Measurements from ENCODE around the gene CCDC146.

CCDC146 gene

GRCh38 chr7:77244222-77244934 is 122.0 kb downstream of the CCDC146 start:
- DNase-seq (ENCODE audit: low read depth) = no peak

DNA sequence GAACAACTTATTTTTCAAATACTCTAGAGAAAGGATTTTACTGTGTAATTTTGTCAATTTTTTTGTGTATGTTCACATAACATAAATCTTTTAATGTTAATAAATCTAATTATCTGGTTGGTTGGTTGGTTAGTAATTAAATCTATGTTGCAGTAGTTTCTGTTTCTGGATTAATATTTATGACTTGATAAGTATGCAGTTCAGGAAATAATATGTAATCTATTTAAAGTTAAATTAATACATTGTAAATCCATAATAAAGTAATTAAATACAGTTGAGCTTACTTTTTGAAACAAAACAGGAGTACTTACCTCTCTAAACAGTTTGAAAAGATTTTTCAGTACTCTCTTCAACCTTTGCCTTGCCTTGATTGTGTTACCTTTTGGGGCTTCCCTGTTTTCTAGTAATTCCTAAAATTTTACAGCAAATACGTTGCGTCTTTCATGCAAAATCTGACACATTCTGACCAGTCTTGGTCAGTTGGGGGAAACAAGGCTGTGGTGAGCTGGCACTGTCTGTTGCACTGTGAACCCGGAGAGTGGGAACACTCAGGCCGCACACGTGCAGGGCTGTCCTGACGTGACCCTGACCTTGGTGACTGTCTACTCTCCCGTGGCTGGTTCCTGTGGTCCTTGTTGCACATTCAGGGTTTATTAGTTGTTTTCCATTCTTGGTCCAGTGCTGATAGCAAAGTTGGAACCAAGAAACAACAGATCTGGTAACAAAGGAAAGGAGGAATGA is 122.8 kb downstream of the CCDC146 start:
- DNase-seq (ENCODE audit: low read depth) = no peak

DNA sequence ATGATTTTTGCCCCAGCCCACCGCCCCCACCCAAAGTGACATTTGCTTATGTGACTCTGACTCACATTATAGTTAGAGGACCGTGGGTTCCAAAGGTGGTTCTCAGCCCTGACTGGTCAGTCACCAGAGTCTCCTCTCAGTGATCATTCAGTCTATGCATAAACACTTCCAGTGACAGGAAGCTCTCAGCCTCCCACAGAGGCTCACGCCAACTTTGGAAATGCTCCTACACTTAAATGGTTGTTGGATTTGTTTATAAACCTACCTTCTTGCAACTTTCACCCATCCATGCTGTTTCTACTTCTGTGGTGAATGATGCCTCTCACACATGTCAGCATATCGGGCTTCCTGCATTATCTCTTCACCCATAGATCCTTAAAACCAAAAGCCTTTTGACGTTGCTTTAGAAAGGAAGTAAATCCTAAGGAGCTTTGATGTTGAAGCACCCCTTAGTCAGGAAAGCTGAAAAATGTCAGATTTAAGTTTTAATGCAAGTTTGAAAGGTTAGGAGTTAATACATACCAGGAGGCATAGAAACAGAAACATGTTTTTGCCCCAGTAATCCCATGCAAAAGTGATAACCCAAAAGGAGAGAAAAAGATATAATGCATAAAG is 123.7 kb downstream of the CCDC146 start:
- no peak for DNase-seq (ENCODE audit: low read depth)

- no peak for DNase-seq (ENCODE audit: low read depth)
Measured at GRCh38 chr7:77247206-77247850, 124.9 kb downstream of the CCDC146 start.

GRCh38 chr7:77248154-77248553 is 125.7 kb downstream of the CCDC146 start:
- no peak for DNase-seq (ENCODE audit: low read depth)

DNA sequence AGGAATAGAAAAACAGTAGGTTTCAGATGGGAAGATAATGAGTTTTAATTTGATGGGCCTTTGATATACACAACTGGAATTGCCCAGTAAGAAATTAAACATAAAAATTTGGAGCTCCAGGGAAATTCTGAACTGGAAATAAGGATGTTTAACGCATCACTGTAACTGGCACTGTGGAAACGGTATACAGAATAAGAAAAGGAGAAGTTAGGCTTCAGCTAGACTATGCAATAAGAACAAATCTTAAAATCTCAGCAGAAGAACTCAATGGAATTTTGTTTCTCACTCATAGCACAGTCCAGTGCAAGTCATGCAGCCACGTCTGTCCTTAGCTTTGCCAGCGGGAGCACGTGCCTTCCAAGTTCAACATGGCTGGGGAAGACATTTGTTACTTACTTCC is 130.1 kb downstream of the CCDC146 start:
- no peak for DNase-seq (ENCODE audit: low read depth)

GRCh38 chr7:77253151-77253550 is 130.7 kb downstream of the CCDC146 start:
- DNase-seq (ENCODE audit: low read depth) = no peak

GRCh38 chr7:77254429-77254828 is 132.0 kb downstream of the CCDC146 start:
- DNase-seq (ENCODE audit: low read depth) = no peak

DNA sequence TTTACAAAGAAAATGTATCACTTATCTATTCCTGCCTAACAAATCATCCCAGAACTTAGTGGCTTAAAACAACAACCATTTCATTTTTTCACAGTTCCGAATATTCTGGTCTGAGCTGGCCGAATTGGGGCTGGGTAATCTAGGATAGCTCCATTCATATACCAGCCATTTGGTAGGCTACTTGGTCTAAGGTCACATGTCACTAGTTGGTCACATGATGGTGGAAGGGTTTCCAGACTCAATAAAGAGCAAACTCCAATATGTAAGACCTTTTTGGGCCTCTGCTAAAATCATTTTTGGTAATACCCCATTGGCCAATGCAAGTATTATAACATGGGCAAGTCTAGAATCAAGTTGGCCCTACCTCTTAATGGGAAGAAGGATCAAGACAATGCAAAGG is 132.5 kb downstream of the CCDC146 start:
- no peak for DNase-seq (ENCODE audit: low read depth)

DNA sequence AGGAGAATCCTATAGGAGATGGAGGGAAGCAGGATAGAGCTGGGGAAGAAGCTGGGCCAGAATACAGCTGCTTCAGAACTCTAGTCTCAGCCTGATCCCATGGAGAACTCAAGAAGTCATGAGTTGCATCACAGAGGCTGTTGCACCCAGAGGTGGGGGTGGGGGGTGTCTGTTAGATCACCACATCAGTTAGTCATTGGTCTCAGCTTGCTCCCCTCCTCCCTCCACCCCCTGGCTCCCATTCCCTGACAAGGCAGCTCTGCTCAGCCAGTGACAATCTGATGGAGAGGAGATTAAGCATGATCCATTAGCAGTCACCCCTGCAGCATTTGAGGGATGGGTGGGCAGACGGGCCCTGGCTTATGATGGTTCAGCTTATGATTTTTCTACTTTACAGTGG is 135.6 kb downstream of the CCDC146 start:
- no peak for DNase-seq (ENCODE audit: low read depth)

GRCh38 chr7:77258593-77258992 is 136.2 kb downstream of the CCDC146 start:
- no peak for DNase-seq (ENCODE audit: low read depth)

DNA sequence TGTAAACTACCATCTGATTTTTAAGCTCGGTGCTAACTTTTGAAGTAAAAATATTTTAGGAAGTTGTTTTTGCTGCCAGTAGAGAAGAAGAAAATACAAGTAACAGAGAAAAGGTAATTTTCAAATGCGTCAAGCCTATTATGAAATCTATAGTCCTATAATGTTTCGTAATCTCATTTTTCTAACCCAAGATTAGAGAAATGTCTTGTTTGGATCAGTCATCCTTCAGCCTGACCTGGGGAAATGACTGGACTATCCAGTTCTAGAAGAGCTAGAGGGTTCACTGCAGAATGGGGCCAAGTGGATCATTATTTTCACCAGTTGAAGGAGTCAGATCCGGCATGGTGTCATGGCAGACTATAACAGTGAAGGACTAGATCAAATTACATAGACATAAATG is 139.9 kb downstream of the CCDC146 start:
- DNase-seq (ENCODE audit: low read depth) = no peak

DNA sequence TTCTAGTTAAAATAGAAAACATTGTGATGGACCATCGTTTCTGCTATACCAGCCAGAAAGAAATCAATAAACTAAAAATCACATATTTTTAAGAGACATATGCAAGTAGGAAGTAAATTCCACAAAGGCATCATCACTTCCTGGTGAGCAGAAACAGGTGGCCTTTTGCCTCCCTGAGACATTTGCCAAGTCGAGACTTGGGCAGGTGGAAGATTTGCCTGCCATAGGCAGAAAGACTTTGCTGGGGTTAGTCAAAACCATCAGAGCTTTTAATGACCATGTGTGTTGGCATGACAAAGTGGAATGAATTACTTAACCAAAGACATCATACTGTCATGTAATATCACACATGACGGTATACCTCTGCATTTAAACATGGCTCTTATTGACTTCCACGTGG is 143.3 kb downstream of the CCDC146 start:
- DNase-seq (ENCODE audit: low read depth) = no peak

DNA sequence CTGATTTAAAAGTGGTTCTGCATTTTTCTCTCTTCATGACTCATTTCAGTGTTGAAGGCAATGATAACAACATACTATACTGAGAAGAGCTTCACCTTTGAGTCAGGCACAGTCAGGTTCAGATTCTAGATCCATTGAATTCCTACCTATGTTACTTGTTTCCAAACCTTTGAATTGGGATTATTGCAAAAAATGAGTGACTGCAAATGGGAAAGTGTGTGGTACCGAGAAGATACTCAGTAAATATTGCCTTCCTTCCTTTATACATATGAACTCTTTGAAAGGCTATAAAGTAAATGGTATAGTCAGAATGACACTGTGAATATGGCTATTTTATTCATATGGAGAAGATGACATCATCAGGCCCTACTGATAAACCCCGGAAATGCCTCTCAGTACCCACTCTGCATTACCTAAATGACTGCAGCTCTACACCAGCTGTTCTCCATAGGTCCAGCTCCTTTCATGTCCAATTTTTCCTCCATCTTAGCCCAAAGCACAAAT is 143.9 kb downstream of the CCDC146 start:
- DNase-seq (ENCODE audit: low read depth) = no peak

DNA sequence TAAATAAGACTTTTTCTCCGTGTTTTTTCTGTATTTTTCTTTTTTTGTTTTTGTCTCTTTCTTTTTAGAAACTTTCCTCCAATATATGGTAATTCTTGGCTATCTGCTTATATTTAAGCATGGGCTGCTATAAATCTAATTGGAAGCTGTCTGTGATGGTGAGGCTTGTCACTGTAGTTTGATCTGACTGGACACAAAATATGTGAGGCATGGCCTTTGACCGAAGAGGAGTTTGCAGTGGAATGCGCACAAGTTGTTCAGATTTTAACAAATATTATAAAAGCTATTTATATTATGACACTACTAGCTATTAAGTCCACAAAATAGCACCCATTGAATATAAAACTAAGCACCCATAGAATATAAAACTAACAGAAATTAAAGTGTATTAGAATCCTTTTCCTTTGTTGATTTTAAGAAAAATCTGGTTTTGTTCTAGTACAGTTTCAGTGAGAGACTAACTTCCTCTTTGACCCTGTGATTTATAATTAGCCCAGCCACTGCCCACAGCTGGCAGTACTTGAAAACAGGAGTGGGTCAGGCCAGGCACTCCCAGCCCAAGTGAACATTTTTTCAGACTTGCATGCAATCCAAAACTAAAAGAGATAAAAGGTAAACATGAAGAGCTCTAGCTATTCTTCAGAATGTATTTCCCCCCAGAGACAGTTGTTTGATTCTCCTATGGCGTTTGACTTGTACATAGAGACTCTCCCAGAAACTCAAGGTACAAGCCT is 147.1 kb downstream of the CCDC146 start:
- DNase-seq (ENCODE audit: low read depth) = no peak

- no peak for DNase-seq (ENCODE audit: low read depth)
Measured at GRCh38 chr7:77270094-77270480, 147.7 kb downstream of the CCDC146 start.

DNA sequence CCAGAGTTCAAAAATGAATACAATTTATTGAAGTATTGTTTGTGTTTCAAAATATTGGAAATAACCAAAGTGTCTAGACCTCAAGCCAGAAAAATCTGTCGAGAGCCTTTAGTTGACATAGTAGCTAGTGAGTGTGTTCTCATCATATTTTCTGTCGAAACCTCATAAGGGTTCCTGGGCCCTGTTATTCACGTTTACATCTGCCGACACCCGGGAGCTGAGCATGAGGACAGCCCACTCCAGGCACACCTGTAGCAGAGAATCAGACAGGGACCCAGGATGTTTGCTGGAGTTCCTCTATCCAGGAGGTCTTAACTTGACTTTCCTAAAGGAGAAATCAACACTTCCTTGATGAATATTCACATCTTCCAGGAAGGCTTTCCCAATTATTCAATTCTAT is 149.4 kb downstream of the CCDC146 start:
- DNase-seq (ENCODE audit: low read depth) = no peak

DNA sequence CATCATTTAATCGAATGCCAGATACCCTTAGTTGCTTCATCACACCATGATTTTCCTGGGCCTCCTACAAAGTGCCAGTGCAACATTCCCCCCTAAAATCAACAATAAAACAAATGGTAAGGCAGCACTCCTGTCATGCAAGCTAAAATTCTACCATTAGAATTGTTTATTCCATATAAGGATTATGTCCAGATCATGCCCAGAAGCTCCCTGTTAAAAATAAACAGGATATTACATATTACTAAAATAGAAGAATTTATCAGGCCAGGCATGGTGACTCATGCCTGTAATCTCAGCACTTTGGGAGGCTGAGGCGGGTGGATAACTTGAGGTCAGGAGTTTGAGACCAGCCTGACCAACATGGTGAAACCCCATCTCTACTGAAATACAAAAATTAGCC is 153.2 kb downstream of the CCDC146 start:
- DNase-seq (ENCODE audit: low read depth) = peak; percentile 22

GRCh38 chr7:77276120-77276519 is 153.7 kb downstream of the CCDC146 start:
- no peak for DNase-seq (ENCODE audit: low read depth)

DNA sequence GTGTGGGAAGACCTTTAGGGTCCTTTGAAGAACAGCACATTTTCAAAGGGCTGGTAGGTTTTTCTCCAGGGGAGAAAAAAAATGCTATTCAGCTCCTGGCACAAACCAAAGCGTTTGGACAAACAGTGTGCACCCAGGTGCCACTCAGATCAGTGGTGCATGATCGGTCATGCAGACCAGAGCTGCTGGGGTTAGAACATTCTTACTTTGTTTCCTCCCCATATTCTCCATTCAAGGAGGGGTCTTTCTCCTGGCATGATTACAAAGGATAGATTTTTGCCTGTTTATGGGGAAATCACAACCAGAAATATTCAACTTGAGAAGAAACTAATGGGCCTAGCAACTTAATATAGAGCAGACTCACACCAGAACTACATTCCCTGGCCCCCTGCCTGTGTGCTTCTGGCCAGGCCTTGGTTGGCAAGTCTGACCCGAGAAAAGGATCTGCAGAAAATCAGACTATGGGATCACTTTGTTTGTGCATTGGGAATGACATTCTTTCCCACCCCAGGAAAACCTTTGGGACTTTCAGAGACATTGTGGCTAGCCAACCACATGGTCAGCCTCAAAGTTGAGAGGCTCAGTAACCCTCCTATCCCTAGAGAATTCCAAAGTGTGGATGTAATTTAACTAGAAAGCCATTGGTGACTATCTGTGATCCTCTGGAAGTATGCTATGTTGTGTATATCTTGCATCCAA is 159.5 kb downstream of the CCDC146 start:
- no peak for DNase-seq (ENCODE audit: low read depth)

DNA sequence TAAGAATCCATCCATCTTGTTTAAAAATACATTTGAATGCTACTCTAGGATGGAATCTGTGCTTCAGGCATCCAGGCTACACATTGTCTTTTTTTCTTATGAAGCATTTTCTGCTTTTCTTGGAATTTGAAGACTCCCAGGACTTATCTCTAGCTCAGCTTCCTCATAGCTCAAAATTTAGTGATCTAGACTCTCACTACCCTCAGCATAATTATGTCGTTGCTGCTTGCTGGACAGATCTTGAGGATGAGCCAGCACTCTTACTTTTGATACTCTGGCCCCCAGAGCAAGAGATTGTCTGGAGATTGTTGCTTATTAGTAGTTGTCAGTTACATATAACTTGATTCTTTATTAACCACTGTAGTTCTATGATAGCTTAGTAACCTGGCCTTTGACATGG is 160.5 kb downstream of the CCDC146 start:
- DNase-seq (ENCODE audit: low read depth) = no peak
